Articular chondrocyte of knee joint (primary cell): Measurements from ENCODE around the gene IFNA17. TPM values are rescaled to one million over a fixed set of nuclear protein-coding genes. Genes with fewer than 3 reads are reported as not detected.

ENCODE experiments used
- total RNA-seq: library from RNA; depleted of rRNA; stranded (reverse); fragments of >200 nt; gene quantifications from 2 replicates; pipeline ENCODE4 v1.2.3, GENCODE V29; 2012

The IFNA17 gene
- total RNA-seq = not detected in 2 replicates

DNA sequence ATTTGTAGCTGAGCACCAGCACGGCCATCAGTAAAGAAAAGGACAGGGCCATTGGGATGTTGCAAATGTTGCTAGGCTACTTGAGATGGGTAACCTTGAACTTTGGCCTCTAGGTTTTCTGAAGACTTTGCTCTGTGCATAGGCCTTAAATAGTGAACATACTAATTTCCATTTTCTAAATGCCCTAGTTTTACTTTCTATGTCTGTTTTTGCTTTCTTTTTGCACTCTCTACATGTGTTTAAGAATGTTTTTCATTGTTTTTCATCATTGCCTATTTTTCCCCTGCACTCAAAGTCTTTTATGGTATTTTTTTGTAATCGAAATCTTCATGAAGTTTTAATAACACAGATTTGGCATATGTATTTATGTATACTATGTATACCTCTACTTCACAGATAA, at the start of gene IFNA17:
IFNA17 (minus strand) TSS at position 101 of the 400 bp plus-strand sequence; CDS start at position 52, 49 bp downstream.

DNA sequence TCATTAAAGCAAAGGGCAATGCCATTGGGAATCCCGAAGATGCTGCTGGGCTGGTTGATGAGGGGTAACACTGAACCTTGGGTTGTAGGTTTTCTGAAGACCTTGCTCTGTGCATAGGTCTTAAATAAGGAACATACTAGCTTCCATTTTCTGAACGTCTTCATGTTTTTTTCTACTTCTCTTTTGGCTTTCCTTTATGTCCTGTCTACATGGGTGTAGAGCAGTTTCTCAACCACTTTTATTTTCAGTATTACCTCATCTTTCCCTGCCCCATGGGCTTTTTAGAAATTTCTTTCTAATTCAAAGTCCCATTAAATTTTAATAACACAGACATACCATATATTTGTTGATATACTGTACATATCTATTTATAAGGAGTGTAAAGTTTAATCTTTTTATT, 11.9 kb upstream of the IFNA17 start, which contains the start of gene IFNA14:
IFNA14 (minus strand) TSS at position 95 of the 400 bp plus-strand sequence; CDS start at position 25, 70 bp downstream.

DNA sequence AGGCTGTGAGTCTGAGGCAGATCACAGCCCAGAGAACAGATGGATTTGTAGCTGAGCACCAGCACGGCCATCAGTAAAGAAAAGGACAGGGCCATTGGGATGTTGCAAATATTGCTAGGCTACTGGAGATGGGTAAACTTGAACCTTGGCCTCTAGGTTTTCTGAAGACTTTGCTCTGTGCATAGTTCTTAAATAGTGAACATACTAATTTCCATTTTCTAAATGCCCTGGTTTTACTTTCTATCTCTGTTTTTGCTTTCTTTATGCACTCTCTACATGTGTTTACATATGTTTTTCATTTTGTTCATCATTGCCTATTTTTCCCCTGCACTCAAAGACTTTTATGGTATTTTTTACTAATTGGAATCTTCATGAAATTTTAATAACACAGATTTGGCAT, 10.8 kb downstream of the IFNA17 start, which contains the start of gene IFNA16:
IFNA16 (minus strand) TSS at position 101 of the 400 bp plus-strand sequence; CDS start at position 95, 6 bp downstream.

DNA sequence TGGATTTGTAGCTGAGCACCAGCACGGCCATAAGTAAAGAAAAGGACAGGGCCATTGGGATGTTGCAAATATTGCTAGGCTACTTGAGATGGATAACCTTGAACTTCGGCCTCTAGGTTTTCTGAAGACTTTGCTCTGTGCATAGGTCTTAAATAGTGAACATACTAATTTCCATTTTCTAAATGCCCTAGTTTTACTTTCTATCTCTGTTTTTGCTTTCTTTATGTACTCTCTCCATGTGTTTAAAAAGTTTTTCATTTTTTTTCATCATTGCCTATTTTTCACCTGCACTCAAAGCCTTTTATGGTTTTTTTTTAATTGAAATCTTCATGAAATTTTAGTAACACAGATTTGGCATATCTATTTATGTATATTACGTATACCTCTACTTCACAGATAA, 21.0 kb downstream of the IFNA17 start, which contains the start of gene IFNA10:
IFNA10 (minus strand) TSS at position 101 of the 400 bp plus-strand sequence; CDS start at position 55, 46 bp downstream.

DNA sequence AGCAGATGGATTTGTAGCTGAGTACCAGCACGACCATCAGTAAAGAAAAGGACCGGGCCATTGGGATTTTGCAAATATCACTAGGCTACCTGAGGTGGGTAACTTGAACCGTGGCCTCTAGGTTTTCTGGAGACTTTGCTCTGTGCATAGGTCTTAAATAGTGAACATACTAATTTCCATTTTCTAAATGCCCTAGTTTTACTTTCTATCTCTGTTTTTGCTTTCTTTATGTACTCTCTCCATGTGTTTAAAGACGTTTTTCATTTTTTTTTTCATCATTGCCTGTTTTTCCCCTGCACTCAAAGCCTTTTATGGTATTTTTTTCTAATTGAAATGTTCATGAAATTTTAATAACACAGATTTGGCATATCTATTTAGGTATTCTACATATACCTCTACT, 25.9 kb downstream of the IFNA17 start, which contains the start of gene IFNA7:
IFNA7 (minus strand) TSS at position 101 of the 400 bp plus-strand sequence; CDS start at position 61, 40 bp downstream.

DNA sequence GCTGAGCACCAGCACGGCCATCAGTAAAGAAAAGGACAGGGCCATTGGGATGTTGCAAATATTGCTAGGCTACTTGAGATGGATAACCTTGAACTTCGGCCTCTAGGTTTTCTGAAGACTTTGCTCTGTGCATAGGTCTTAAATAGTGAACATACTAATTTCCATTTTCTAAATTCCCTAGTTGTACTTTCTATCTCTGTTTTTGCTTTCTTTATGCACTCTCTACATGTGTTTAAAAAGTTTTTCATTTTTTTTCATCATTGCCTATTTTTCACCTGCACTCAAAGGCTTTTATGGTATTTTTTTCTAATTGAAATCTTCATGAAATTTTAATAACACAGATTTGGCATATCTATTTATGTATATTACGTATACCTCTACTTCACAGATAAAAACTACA, 40.5 kb downstream of the IFNA17 start, which contains the start of gene IFNA4:
IFNA4 (minus strand) TSS at position 101 of the 400 bp plus-strand sequence; CDS start at position 45, 56 bp downstream.

Other genes with a start within 250 kb of the IFNA17 start
- gene HACD4, start 196.6 kb downstream of the IFNA17 start, total RNA-seq = 13.3 and 17.2 TPM in 2 replicates
- not detected in 2 replicates for gene IFNB1, start 150.3 kb downstream of the IFNA17 start, total RNA-seq
- not detected in 2 replicates for gene IFNW1, start 86.4 kb downstream of the IFNA17 start, total RNA-seq
- gene IFNA21, start 61.6 kb downstream of the IFNA17 start, total RNA-seq = not detected in 2 replicates
- not detected in 2 replicates for gene IFNA4, start 40.6 kb downstream of the IFNA17 start, total RNA-seq
- gene IFNA7, start 26.0 kb downstream of the IFNA17 start, total RNA-seq = not detected in 2 replicates
- not detected in 2 replicates for gene IFNA10, start 21.1 kb downstream of the IFNA17 start, total RNA-seq
- gene IFNA16, start 10.9 kb downstream of the IFNA17 start, total RNA-seq = not detected in 2 replicates
- gene IFNA14, start 11.8 kb upstream of the IFNA17 start, total RNA-seq = not detected in 2 replicates
- gene IFNA5, start 77.1 kb upstream of the IFNA17 start, total RNA-seq = 0.13 TPM in 1 of 2 replicates, not detected in the other
- gene KLHL9, start 107.2 kb upstream of the IFNA17 start, total RNA-seq = 50.0 and 56.1 TPM in 2 replicates
- gene IFNA6, start 122.7 kb upstream of the IFNA17 start, total RNA-seq = 0.13 TPM in 1 of 2 replicates, not detected in the other
- 0.11 TPM in 1 of 2 replicates, not detected in the other for gene IFNA13, start 139.8 kb upstream of the IFNA17 start, total RNA-seq
- gene IFNA2, start 157.2 kb upstream of the IFNA17 start, total RNA-seq = 0.11 TPM in 1 of 2 replicates, not detected in the other
- not detected in 2 replicates for gene IFNA8, start 180.9 kb upstream of the IFNA17 start, total RNA-seq
- not detected in 2 replicates for gene IFNA1, start 212.2 kb upstream of the IFNA17 start, total RNA-seq